HepG2 (cell line): ENCODE measurements around the gene PDK2. TPM values are rescaled to one million over a fixed set of nuclear protein-coding genes. Genes with fewer than 3 reads are reported as not detected.

ENCODE experiments used
- AHDC1 ChIP-seq: sonication (generic); formaldehyde crosslinking; IDR thresholded peaks from 2 replicates; pipeline ENCODE4 v1.5.1; 2020; ENCODE audit warnings: mild to moderate bottlenecking, missing genetic modification reagents, borderline replicate concordance
- MIXL1 ChIP-seq: IDR thresholded peaks from 2 replicates; pipeline ENCODE4 v1.6.1; 2016
- SUZ12 ChIP-seq: fragments of 150-350 bp; IDR thresholded peaks from 2 replicates; pipeline ENCODE4 v1.6.1; 2014; ENCODE audit warnings: low read depth, low read length
- ZBTB38 ChIP-seq: sonication (generic); formaldehyde crosslinking; IDR thresholded peaks from 2 replicates; pipeline ENCODE4 v1.5.1; 2020; ENCODE audit warnings: mild to moderate bottlenecking, missing genetic modification reagents
- ZMAT3 ChIP-seq: sonication (generic); formaldehyde crosslinking; conservative IDR thresholded peaks from 2 replicates; pipeline ENCODE4 v1.7.0; 2021; ENCODE audit warnings: missing genetic modification reagents
- ZNF225 ChIP-seq: sonication (generic); formaldehyde crosslinking; IDR thresholded peaks from 2 replicates; pipeline ENCODE4 v1.4.0; 2020; ENCODE audit warnings: mild to moderate bottlenecking, missing genetic modification reagents
- ZNF253 ChIP-seq: sonication (generic); formaldehyde crosslinking; IDR thresholded peaks from 2 replicates; pipeline ENCODE4 v1.8.0; 2022; ENCODE audit warnings: mild to moderate bottlenecking, missing genetic modification reagents, borderline replicate concordance
- ZNF275 ChIP-seq: sonication (generic); formaldehyde crosslinking; IDR thresholded peaks from 2 replicates; pipeline ENCODE4 v1.8.0; 2022; ENCODE audit warnings: missing genetic modification reagents, mild to moderate bottlenecking, inconsistent platforms, borderline replicate concordance
- ZNF720 ChIP-seq: sonication (generic); formaldehyde crosslinking; IDR thresholded peaks from 2 replicates; pipeline ENCODE4 v1.4.0; 2020; ENCODE audit warnings: missing genetic modification reagents
- ZNF879 ChIP-seq: sonication (generic); formaldehyde crosslinking; IDR thresholded peaks from 2 replicates; pipeline ENCODE4 v1.8.1; 2023; ENCODE audit warnings: missing genetic modification reagents
- polyA plus RNA-seq, 8 experiments: library from polyadenylated mRNA; depleted of rRNA in 3 of 8; stranded (reverse) in 7 of 8; unstranded in 1 of 8; fragments of >200 nt; fragmentation: Illumina TruSeq in 4 of 8; extraction: Trizol in 4 of 8; gene quantifications; 2 replicates each; pipeline versions ENCODE4 v1.2.1 to v1.2.3, GENCODE V29; 2011 to 2016; ENCODE audit warnings: low read depth in 4 of 8, missing spikeins in 1 of 8, mixed read lengths in 1 of 8; ENCODE audit not compliant: insufficient read depth in 1 of 8
- total RNA-seq, 5 experiments: library from RNA; depleted of rRNA; stranded (reverse); fragments of >200 nt; fragmentation: Illumina TruSeq; extraction: Trizol; gene quantifications; 2 replicates each; pipeline ENCODE4 v1.2.3, GENCODE V29; 2016; ENCODE audit warnings: low read depth in 1 of 5
- TF ChIP-seq, protein P1 (sequence below): IDR thresholded peaks from 2 replicates; pipeline ENCODE4 v1.6.1; 2016
- TF ChIP-seq, protein P2 (sequence below): sonication (generic); formaldehyde crosslinking; IDR thresholded peaks from 2 replicates; pipeline ENCODE4; 2020; ENCODE audit warnings: missing genetic modification reagents, mild to moderate bottlenecking, borderline replicate concordance
- TF ChIP-seq, protein P3 (sequence below): sonication (generic); formaldehyde crosslinking; IDR thresholded peaks from 2 replicates; pipeline ENCODE4 v1.5.1; 2020; ENCODE audit warnings: missing genetic modification reagents, mild to moderate bottlenecking, borderline replicate concordance

The PDK2 gene
- total and polyA plus RNA-seq, 2 of the 13 experiments (the other 11 are each of a cell fraction or from before 2014, with no cell fraction given): 18.5 to 59.7 TPM

DNA sequence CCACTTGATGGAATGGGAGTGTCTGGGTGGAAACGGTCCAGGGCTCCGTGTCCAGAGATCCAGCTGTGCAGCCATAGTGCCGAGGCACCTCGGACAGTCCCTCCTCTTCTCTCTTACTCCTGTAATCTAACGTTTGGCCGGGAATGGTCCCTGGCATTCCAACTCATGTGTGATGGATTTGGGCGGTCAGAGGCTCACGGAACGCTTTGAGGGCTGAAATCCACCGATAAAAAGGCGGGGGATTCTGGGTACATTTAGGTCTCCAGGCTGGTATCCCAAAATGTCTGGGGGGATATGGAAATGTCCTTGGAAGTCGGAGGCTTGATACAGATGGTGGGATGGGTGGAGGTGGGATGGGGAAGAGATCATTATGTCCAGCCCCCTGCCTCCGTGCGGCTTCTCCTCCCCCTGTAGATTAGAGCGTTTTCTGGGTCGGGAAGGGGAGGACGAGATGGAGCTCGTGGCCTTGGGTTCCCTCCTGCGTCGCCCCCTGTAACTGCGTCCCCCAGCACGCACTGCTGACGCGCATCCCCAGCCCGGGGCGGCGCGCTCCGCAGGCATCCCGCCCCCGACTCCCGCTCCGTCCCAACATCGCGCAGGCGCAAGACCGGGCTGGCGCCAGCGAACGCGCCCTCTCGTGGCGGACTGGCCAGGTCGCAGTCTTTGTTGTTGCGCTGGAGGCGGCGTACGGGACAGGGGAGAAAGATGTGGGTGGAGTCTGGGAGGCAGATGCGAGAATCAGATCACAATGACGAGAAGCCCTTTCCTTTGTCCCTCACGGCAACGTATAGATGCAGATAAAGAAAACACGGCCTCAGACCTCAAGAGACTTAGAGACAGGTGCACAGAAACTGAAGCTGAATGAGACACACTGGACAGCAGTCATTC, 66.1 kb downstream of the PDK2 start (continued):
- TF ChIP-seq ZNF225 (CRISPR knock-in tag) (peak; percentile 82; the same call in 1 of the 2 replicates), ZNF720 (CRISPR knock-in tag) (no peak), ZNF879 (no peak), ZNF275 (0 out of 2 replicates have a peak, but pooled peaks have one; percentile 43), MIXL1 (no peak), AHDC1 (CRISPR knock-in tag) (no peak), ZBTB38 (CRISPR knock-in tag) (peak; percentile 60; the same call in 1 of the 2 replicates), SUZ12 (no peak), ZNF253 (CRISPR knock-in tag) (no peak; the same call in 1 of the 2 replicates), ZMAT3 (CRISPR knock-in tag) (peak; percentile 79; the same call in 1 of the 2 replicates)
- TF ChIP-seq, protein P1, sequence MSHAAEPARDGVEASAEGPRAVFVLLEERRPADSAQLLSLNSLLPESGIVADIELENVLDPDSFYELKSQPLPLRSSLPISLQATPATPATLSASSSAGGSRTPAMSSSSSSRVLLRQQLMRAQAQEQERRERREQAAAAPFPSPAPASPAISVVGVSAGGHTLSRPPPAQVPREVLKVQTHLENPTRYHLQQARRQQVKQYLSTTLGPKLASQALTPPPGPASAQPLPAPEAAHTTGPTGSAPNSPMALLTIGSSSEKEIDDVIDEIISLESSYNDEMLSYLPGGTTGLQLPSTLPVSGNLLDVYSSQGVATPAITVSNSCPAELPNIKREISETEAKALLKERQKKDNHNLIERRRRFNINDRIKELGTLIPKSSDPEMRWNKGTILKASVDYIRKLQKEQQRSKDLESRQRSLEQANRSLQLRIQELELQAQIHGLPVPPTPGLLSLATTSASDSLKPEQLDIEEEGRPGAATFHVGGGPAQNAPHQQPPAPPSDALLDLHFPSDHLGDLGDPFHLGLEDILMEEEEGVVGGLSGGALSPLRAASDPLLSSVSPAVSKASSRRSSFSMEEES (CRISPR knock-in tag): no peak
- TF ChIP-seq, protein P2, sequence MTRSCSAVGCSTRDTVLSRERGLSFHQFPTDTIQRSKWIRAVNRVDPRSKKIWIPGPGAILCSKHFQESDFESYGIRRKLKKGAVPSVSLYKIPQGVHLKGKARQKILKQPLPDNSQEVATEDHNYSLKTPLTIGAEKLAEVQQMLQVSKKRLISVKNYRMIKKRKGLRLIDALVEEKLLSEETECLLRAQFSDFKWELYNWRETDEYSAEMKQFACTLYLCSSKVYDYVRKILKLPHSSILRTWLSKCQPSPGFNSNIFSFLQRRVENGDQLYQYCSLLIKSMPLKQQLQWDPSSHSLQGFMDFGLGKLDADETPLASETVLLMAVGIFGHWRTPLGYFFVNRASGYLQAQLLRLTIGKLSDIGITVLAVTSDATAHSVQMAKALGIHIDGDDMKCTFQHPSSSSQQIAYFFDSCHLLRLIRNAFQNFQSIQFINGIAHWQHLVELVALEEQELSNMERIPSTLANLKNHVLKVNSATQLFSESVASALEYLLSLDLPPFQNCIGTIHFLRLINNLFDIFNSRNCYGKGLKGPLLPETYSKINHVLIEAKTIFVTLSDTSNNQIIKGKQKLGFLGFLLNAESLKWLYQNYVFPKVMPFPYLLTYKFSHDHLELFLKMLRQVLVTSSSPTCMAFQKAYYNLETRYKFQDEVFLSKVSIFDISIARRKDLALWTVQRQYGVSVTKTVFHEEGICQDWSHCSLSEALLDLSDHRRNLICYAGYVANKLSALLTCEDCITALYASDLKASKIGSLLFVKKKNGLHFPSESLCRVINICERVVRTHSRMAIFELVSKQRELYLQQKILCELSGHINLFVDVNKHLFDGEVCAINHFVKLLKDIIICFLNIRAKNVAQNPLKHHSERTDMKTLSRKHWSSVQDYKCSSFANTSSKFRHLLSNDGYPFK: peak; percentile 75; the same call in 1 of the 2 replicates
- TF ChIP-seq, protein P3, sequence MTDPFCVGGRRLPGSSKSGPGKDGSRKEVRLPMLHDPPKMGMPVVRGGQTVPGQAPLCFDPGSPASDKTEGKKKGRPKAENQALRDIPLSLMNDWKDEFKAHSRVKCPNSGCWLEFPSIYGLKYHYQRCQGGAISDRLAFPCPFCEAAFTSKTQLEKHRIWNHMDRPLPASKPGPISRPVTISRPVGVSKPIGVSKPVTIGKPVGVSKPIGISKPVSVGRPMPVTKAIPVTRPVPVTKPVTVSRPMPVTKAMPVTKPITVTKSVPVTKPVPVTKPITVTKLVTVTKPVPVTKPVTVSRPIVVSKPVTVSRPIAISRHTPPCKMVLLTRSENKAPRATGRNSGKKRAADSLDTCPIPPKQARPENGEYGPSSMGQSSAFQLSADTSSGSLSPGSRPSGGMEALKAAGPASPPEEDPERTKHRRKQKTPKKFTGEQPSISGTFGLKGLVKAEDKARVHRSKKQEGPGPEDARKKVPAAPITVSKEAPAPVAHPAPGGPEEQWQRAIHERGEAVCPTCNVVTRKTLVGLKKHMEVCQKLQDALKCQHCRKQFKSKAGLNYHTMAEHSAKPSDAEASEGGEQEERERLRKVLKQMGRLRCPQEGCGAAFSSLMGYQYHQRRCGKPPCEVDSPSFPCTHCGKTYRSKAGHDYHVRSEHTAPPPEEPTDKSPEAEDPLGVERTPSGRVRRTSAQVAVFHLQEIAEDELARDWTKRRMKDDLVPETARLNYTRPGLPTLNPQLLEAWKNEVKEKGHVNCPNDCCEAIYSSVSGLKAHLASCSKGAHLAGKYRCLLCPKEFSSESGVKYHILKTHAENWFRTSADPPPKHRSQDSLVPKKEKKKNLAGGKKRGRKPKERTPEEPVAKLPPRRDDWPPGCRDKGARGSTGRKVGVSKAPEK (CRISPR knock-in tag): no peak
